ENCODE data around the gene MYOM1.

Gene MYOM1

GRCh38 chr18:3059272-3059671 lies 160.5 kb downstream of the MYOM1 start:
- TF ChIP-seq CTCF (IDR thresholded peaks at IDR 0.05; ENCODE audit: low read depth, low read length, missing control alignments) = no peak
- DNase-seq (ENCODE audit: low read depth) = no peak
- H3K4me3 ChIP-seq (ENCODE audit: low read depth, low read length) = no peak overlapping the region

- no peak for TF ChIP-seq CTCF (IDR thresholded peaks at IDR 0.05; ENCODE audit: low read depth, low read length, missing control alignments)
- no peak overlapping the region for H3K4me3 ChIP-seq (ENCODE audit: low read depth, low read length)
Observed at GRCh38 chr18:3058328-3059191, 161.2 kb downstream of the MYOM1 start.

GRCh38 chr18:3057526-3057925 lies 162.2 kb downstream of the MYOM1 start:
- no peak for DNase-seq (ENCODE audit: low read depth)
- H3K4me3 ChIP-seq (ENCODE audit: low read depth, low read length) = no peak overlapping the region
- TF ChIP-seq CTCF (IDR thresholded peaks at IDR 0.05; ENCODE audit: low read depth, low read length, missing control alignments) = no peak

More at GRCh38 chr18:3058328-3059191, 161.2 kb downstream of the MYOM1 start:
- no peak for DNase-seq (ENCODE audit: low read depth)

GRCh38 chr18:3056311-3056710 lies 163.5 kb downstream of the MYOM1 start:
- TF ChIP-seq CTCF (IDR thresholded peaks at IDR 0.05; ENCODE audit: low read depth, low read length, missing control alignments) = no peak
- no peak overlapping the region for H3K4me3 ChIP-seq (ENCODE audit: low read depth, low read length)
- DNase-seq (ENCODE audit: low read depth) = no peak

- H3K4me3 ChIP-seq (ENCODE audit: low read depth, low read length) = no peak overlapping the region
- no peak for TF ChIP-seq CTCF (IDR thresholded peaks at IDR 0.05; ENCODE audit: low read depth, low read length, missing control alignments)
- DNase-seq (ENCODE audit: low read depth) = no peak
Observed at GRCh38 chr18:3055816-3056215, 164.0 kb downstream of the MYOM1 start.

- no peak for TF ChIP-seq CTCF (IDR thresholded peaks at IDR 0.05; ENCODE audit: low read depth, low read length, missing control alignments)
- no peak overlapping the region for H3K4me3 ChIP-seq (ENCODE audit: low read depth, low read length)
- DNase-seq (ENCODE audit: low read depth) = no peak
Observed at GRCh38 chr18:3055186-3055728, 164.5 kb downstream of the MYOM1 start.
